HepG2 (cell line): Measurements from ENCODE around the gene ZFAND3.

Experiments
- CTCF ChIP-seq: sonication (generic); formaldehyde crosslinking; IDR thresholded peaks from 2 replicates; pipeline ENCODE4 v1.5.0; 2020; ENCODE audit warnings: mild to moderate bottlenecking, missing genetic modification reagents, moderate library complexity
- GABPA ChIP-seq, 2 experiments: IDR thresholded peaks; 2 replicates each; pipeline ENCODE4 v1.6.1; 2011 to 2016; ENCODE audit warnings: low read depth in 2 of 2, low read length in 1 of 2, missing biosample characterization in 1 of 2, missing genetic modification characterization in 1 of 2
- GATAD2A ChIP-seq: IDR thresholded peaks from 2 replicates; pipeline ENCODE4 v1.6.1; 2016
- HMGXB4 ChIP-seq, 2 experiments: sonication (generic) in 1 of 2; formaldehyde crosslinking in 1 of 2; IDR thresholded peaks; 2 replicates each; pipeline versions ENCODE4 v1.4.0 to v1.6.1; 2018 to 2020; ENCODE audit warnings: missing genetic modification reagents in 2 of 2, borderline replicate concordance in 1 of 2, low read depth in 1 of 2, mild to moderate bottlenecking in 1 of 2, missing biosample characterization in 1 of 2
- POLR2A ChIP-seq, 2 experiments: IDR thresholded peaks; 2 replicates each; pipeline ENCODE4 v1.6.1; 2011; ENCODE audit warnings: low read depth in 2 of 2, low read length in 2 of 2, mild to moderate bottlenecking in 1 of 2, moderate library complexity in 1 of 2; ENCODE audit not compliant: insufficient read depth in 1 of 2
- REST ChIP-seq, 2 experiments: IDR thresholded peaks; 2 replicates each; pipeline ENCODE4 v1.6.1; 2011 to 2012; ENCODE audit warnings: low read length in 2 of 2, borderline replicate concordance in 1 of 2, low read depth in 1 of 2, mild to moderate bottlenecking in 1 of 2, moderate library complexity in 1 of 2
- ZNF292 ChIP-seq: sonication (generic); formaldehyde crosslinking; IDR thresholded peaks from 2 replicates; pipeline ENCODE4 v1.8.1; 2022; ENCODE audit warnings: mild to moderate bottlenecking, low read depth, missing genetic modification reagents, borderline replicate concordance
- ZNF432 ChIP-seq: sonication (generic); formaldehyde crosslinking; IDR thresholded peaks from 2 replicates; pipeline ENCODE4 v1.5.0; 2020; ENCODE audit warnings: missing genetic modification reagents, mild to moderate bottlenecking, borderline replicate concordance

- TF ChIP-seq GATAD2A (CRISPR knock-in tag) (no peak), CTCF (CRISPR knock-in tag) (no peak), ZNF292 (CRISPR knock-in tag) (no peak), HMGXB4 (CRISPR knock-in tag; IDR thresholded peaks at IDR 0.05; ENCODE audit: borderline replicate concordance in 1 of 2, low read depth in 1 of 2) (no peak), POLR2A (IDR thresholded peaks at IDR 0.05; ENCODE audit: insufficient read depth in 1 of 2, low read depth in 2 of 2, low read length in 2 of 2) (no peak), ZNF432 (CRISPR knock-in tag) (no peak), REST (IDR thresholded peaks at IDR 0.05; ENCODE audit: borderline replicate concordance in 1 of 2, low read depth in 1 of 2, low read length in 2 of 2) (no peak), GABPA (IDR thresholded peaks at IDR 0.05; ENCODE audit: low read depth, low read length) (no peak), GABPA (CRISPR knock-in tag; IDR thresholded peaks at IDR 0.05; ENCODE audit: low read depth) (no peak)
Measured at GRCh38 chr6:38168699-38169098, 349.2 kb downstream of the ZFAND3 start.
